Fibroblast of lung (primary cell): ENCODE measurements around the gene MYO1E.

ENCODE experiments used
- CTCF ChIP-seq, 2 donors: IDR thresholded peaks in 1 of 2; conservative IDR thresholded peaks in 1 of 2; 1 replicate in 1 of 2; 2 replicates in 1 of 2; pipeline ENCODE4 v1.5.1; 2011 to 2012; ENCODE audit warnings: low read length in 2 of 2, control low read depth in 1 of 2, inconsistent platforms in 1 of 2, low read depth in 1 of 2, mild to moderate bottlenecking in 1 of 2
- EZH2 ChIP-seq: IDR thresholded peaks from 2 replicates; pipeline ENCODE4 v1.5.1; 2012; ENCODE audit warnings: low read length, control low read depth, mild to moderate bottlenecking; ENCODE audit errors: missing control alignments

- no peak for TF ChIP-seq CTCF (conservative IDR thresholded peaks at IDR 0.05 in 1 of 2, IDR thresholded peaks at IDR 0.05 in 1 of 2; ENCODE audit: low read depth in 1 of 2, low read length in 2 of 2)
- no peak for TF ChIP-seq EZH2
These were observed 163.9 kb downstream of the MYO1E start for GRCh38 chr15:59208613-59209249.
